OCI-LY3 (cell line): ENCODE results near the gene ROBO2.

ENCODE experiments used
- H2AFZ ChIP-seq: fragments of 200-600, 300-600 bp; shearing (Covaris generic); 2 replicates; pipeline ENCODE4 v1.6.0; 2014; ENCODE audit warnings: antibody characterized with exemption, low read depth, low read length
- H3K27ac ChIP-seq: fragments of 200-600, 300-600 bp; sonication (generic); 2 replicates; pipeline ENCODE4 v1.5.1; 2014; ENCODE audit warnings: mild to moderate bottlenecking, low read length, moderate library complexity, mixed read lengths
- H3K27me3 ChIP-seq: fragments of 200-600, 300-600 bp; sonication (generic); 2 replicates; pipeline ENCODE4 v1.6.1; 2014; ENCODE audit warnings: low read depth, low read length, mixed read lengths
- H3K36me3 ChIP-seq: fragments of 200-600, 300-600 bp; sonication (generic); replicated peaks from 2 replicates; pipeline ENCODE3; 2014; ENCODE audit warnings: low read depth, low read length, mixed read lengths
- H3K4me1 ChIP-seq: fragments of 300-600, 200-600 bp; sonication (generic); 2 replicates; pipeline ENCODE4 v1.6.1; 2014; ENCODE audit warnings: low read length, mixed read lengths
- H3K4me2 ChIP-seq: fragments of 200-600, 300-600 bp; sonication (generic); 2 replicates; pipeline ENCODE4 v1.6.1; 2014; ENCODE audit warnings: low read length, mixed read lengths
- H3K4me3 ChIP-seq: fragments of 300-600, 200-600 bp; sonication (generic); 2 replicates; pipeline ENCODE4 v1.5.1; 2014; ENCODE audit warnings: antibody characterized with exemption, mild to moderate bottlenecking, low read length, moderate library complexity
- H3K79me2 ChIP-seq: fragments of 300-600, 200-600 bp; shearing (Covaris generic); 2 replicates; pipeline ENCODE4 v1.6.1; 2014; ENCODE audit warnings: mild to moderate bottlenecking, low read length, mixed read lengths
- H3K9ac ChIP-seq: fragments of 300-600, 200-600 bp; shearing (Covaris generic); 2 replicates; pipeline ENCODE4 v1.6.0; 2014; ENCODE audit warnings: mild to moderate bottlenecking, low read length, moderate library complexity
- H3K9me3 ChIP-seq: fragments of 200-600, 300-600 bp; shearing (Covaris generic); 2 replicates; pipeline ENCODE4 v1.6.1; 2014; ENCODE audit warnings: low read length, mixed read lengths; ENCODE audit not compliant: insufficient read depth
- H4K20me1 ChIP-seq: fragments of 200-600, 300-600 bp; sonication (generic); 2 replicates; pipeline ENCODE4 v1.6.1; 2016; ENCODE audit warnings: low read length, mixed read lengths; ENCODE audit not compliant: insufficient read depth
- CTCF ChIP-seq: fragments of 200-600, 300-600 bp; sonication (generic); IDR thresholded peaks from 2 replicates; pipeline ENCODE4 v1.5.1; 2014; ENCODE audit warnings: antibody characterized with exemption, low read length, low read depth
- EZH2phosphoT487 ChIP-seq: fragments of 200-600 bp; shearing (Covaris generic); IDR thresholded peaks from 2 replicates; pipeline ENCODE4 v1.6.1; 2018; ENCODE audit warnings: antibody characterized with exemption, mixed run types, low read depth

Gene ROBO2

GRCh38 chr3:77348244-77348855 lies 308.5 kb downstream of the ROBO2 start:
- Histone ChIP-seq H3K27ac (no peak overlapping the region), H3K27me3 (no peaks in the 10 kb centered on the region), H4K20me1 (no peaks in the 10 kb centered on the region), H3K4me1 (peaks cover 4% of the 10 kb centered on the region; the same call in 1 of the 2 replicates), H2AFZ (peak overlapping the region; percentile 96), H3K79me2 (no peaks in the 10 kb centered on the region), H3K4me3 (no peak overlapping the region), H3K36me3 (no peaks in the 10 kb centered on the region), H3K4me2 (0 out of 2 replicates have a peak overlapping the region, but pooled peaks have one; percentile 15), H3K9me3 (no peaks in the 10 kb centered on the region), H3K9ac (no peak overlapping the region)
- TF ChIP-seq CTCF = peak; percentile 74
- no peak for TF ChIP-seq EZH2phosphoT487

- Histone ChIP-seq H3K4me3 (no peak overlapping the region), H3K36me3 (no peaks in the 10 kb centered on the region), H3K79me2 (no peaks in the 10 kb centered on the region), H3K9me3 (no peaks in the 10 kb centered on the region), H3K27ac (no peak overlapping the region), H3K4me2 (no peak overlapping the region), H3K4me1 (no peaks in the 10 kb centered on the region), H4K20me1 (no peaks in the 10 kb centered on the region), H3K9ac (no peak overlapping the region), H2AFZ (no peak overlapping the region), H3K27me3 (no peaks in the 10 kb centered on the region)
- TF ChIP-seq EZH2phosphoT487 (no peak), CTCF (no peak)
Measured at GRCh38 chr3:77354958-77355357, 315.1 kb downstream of the ROBO2 start.

GRCh38 chr3:77362936-77363335 lies 323.0 kb downstream of the ROBO2 start:
- Histone ChIP-seq H3K4me3 (no peak overlapping the region), H3K27ac (no peak overlapping the region)
- TF ChIP-seq CTCF (no peak), EZH2phosphoT487 (no peak)

GRCh38 chr3:77365152-77365551 lies 325.3 kb downstream of the ROBO2 start:
- Histone ChIP-seq H3K4me1 (peaks cover 5% of the 10 kb centered on the region), H3K9ac (no peak overlapping the region), H3K27ac (no peak overlapping the region), H3K36me3 (no peaks in the 10 kb centered on the region), H3K4me2 (no peak overlapping the region), H3K27me3 (no peaks in the 10 kb centered on the region), H4K20me1 (no peaks in the 10 kb centered on the region), H2AFZ (no peak overlapping the region), H3K4me3 (no peak overlapping the region), H3K9me3 (0 out of 2 replicates have a peak, but pooled peaks cover 2% of the 10 kb centered on the region), H3K79me2 (no peaks in the 10 kb centered on the region)
- TF ChIP-seq EZH2phosphoT487 (no peak), CTCF (no peak)

More at GRCh38 chr3:77362936-77363335, 323.0 kb downstream of the ROBO2 start:
- Histone ChIP-seq H3K9me3 (0 out of 2 replicates have a peak, but pooled peaks cover 2% of the 10 kb centered on the region), H4K20me1 (no peaks in the 10 kb centered on the region), H3K36me3 (no peaks in the 10 kb centered on the region), H3K4me2 (no peak overlapping the region), H2AFZ (no peak overlapping the region), H3K79me2 (no peaks in the 10 kb centered on the region), H3K9ac (no peak overlapping the region), H3K27me3 (no peaks in the 10 kb centered on the region), H3K4me1 (no peaks in the 10 kb centered on the region)
